Stimulated activated CD8-positive, alpha-beta memory T cell treated with anti-CD3 and anti-CD28 coated beads, Interleukin-7, amount 100 ng/mL, for 48 hours (primary cell): ENCODE measurements around the gene KRT13.
A peak's percentile ranks its signal among the peaks of the same experiment; 100 is the strongest.

ENCODE experiments used
- DNase-seq, 2 donors: peaks; one replicate each; pipeline ENCODE4 v3.0.0-alpha.2; 2020; ENCODE audit warnings: low read depth in 1 of 2; ENCODE audit errors: extremely low read depth in 1 of 2

KRT13 gene

GRCh38 chr17:41498276-41498675 lies 7.1 kb downstream of the KRT13 start:
- no peak for DNase-seq

GRCh38 chr17:41496803-41497484 lies 8.5 kb downstream of the KRT13 start:
- DNase-seq = peak; percentile 62 to 70

GRCh38 chr17:41494524-41494923 lies 10.9 kb downstream of the KRT13 start:
- DNase-seq = no peak

- DNase-seq = no peak
Observed at GRCh38 chr17:41492771-41493170, 12.6 kb downstream of the KRT13 start.

GRCh38 chr17:41492351-41492750 lies 13.1 kb downstream of the KRT13 start:
- DNase-seq = no peak

GRCh38 chr17:41491476-41491875 lies 13.9 kb downstream of the KRT13 start:
- DNase-seq = no peak

GRCh38 chr17:41490000-41490990 lies 15.1 kb downstream of the KRT13 start:
- no peak for DNase-seq

GRCh38 chr17:41489531-41489930 lies 15.9 kb downstream of the KRT13 start, which contains the start of gene KRT36:
Gene KRT36 (minus strand): TSS chr17:41489910. CDS start chr17:41489864, 46 bp downstream.
- no peak for DNase-seq

GRCh38 chr17:41486809-41487530 lies 18.4 kb downstream of the KRT13 start:
- DNase-seq = peak; percentile 3 to 22

GRCh38 chr17:41486316-41486715 lies 19.1 kb downstream of the KRT13 start:
- DNase-seq = no peak

GRCh38 chr17:41484920-41485904 lies 20.2 kb downstream of the KRT13 start:
- DNase-seq = no peak

- DNase-seq = no peak
Observed at GRCh38 chr17:41483991-41484826, 21.2 kb downstream of the KRT13 start.

- DNase-seq = no peak
Observed at GRCh38 chr17:41483531-41483930, 21.9 kb downstream of the KRT13 start.

GRCh38 chr17:41481036-41481435 lies 24.4 kb downstream of the KRT13 start, which contains the start of gene KRT35:
Gene KRT35 (minus strand): TSS chr17:41481151. CDS start chr17:41481097, 54 bp downstream.
- DNase-seq = no peak

GRCh38 chr17:41480581-41480980 lies 24.8 kb downstream of the KRT13 start:
- no peak for DNase-seq

- DNase-seq = no peak
Observed at GRCh38 chr17:41480136-41480535, 25.3 kb downstream of the KRT13 start.

- DNase-seq = no peak
Observed at GRCh38 chr17:41478237-41478636, 27.2 kb downstream of the KRT13 start.

- no peak for DNase-seq
Observed at GRCh38 chr17:41476866-41477815, 28.3 kb downstream of the KRT13 start.
